ENCODE measurements around the gene IL4. TPM values are rescaled to one million over a fixed set of nuclear protein-coding genes. Genes with fewer than 3 reads are reported as not detected.

Gene IL4
- total RNA-seq, 4 donors from 2014 or later: not detected

GRCh38 chr5:132704875-132705274 is 31.1 kb downstream of the IL4 start:
- ATAC-seq (ENCODE audit: low FRiP score): no peak
- DNase-seq (ENCODE audit: low spot score): no peak
- TF ChIP-seq, protein P1, sequence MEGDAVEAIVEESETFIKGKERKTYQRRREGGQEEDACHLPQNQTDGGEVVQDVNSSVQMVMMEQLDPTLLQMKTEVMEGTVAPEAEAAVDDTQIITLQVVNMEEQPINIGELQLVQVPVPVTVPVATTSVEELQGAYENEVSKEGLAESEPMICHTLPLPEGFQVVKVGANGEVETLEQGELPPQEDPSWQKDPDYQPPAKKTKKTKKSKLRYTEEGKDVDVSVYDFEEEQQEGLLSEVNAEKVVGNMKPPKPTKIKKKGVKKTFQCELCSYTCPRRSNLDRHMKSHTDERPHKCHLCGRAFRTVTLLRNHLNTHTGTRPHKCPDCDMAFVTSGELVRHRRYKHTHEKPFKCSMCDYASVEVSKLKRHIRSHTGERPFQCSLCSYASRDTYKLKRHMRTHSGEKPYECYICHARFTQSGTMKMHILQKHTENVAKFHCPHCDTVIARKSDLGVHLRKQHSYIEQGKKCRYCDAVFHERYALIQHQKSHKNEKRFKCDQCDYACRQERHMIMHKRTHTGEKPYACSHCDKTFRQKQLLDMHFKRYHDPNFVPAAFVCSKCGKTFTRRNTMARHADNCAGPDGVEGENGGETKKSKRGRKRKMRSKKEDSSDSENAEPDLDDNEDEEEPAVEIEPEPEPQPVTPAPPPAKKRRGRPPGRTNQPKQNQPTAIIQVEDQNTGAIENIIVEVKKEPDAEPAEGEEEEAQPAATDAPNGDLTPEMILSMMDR (IDR thresholded peaks at IDR 0.05): no peak

DNA sequence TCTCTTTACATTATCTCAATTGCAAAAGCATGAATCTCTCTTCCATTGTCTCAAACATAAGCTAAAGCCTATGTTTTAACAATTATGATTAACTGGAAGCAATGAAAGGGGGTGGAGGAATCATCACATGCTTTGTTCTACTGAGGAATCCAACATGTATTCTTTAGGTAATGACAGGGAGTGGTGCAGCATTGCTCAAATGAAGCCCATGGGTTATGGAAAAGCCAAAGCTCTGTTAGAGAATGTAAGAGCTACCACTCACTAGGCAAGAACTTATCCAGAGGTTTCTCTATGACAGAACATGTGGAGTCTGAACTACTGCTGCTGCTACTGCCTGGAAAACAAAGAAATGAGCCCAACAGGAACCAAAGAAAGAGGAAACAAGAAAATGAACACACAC is 34.9 kb downstream of the IL4 start:
- no peak for DNase-seq (ENCODE audit: low spot score)
- TF ChIP-seq, protein P1 (IDR thresholded peaks at IDR 0.05): no peak
- ATAC-seq (ENCODE audit: low FRiP score): no peak

- TF ChIP-seq, protein P1 (IDR thresholded peaks at IDR 0.05): no peak
- DNase-seq (ENCODE audit: low spot score) (no peak), ATAC-seq (ENCODE audit: low FRiP score) (no peak)
Observed at GRCh38 chr5:132714456-132715307, 40.9 kb downstream of the IL4 start.

GRCh38 chr5:132718544-132719312 is 44.9 kb downstream of the IL4 start:
- DNase-seq (ENCODE audit: low spot score) (no peak), ATAC-seq (ENCODE audit: low FRiP score) (no peak)
- TF ChIP-seq, protein P1 (IDR thresholded peaks at IDR 0.05): no peak

GRCh38 chr5:132725745-132726144 is 52.0 kb downstream of the IL4 start:
- ATAC-seq (ENCODE audit: low FRiP score) (no peak), DNase-seq (ENCODE audit: low spot score) (no peak)
- TF ChIP-seq, protein P1 (IDR thresholded peaks at IDR 0.05): no peak

- ATAC-seq (ENCODE audit: low FRiP score) (no peak), DNase-seq (ENCODE audit: low spot score) (no peak)
- TF ChIP-seq, protein P1 (IDR thresholded peaks at IDR 0.05): no peak
Observed at GRCh38 chr5:132729896-132730295, 56.1 kb downstream of the IL4 start.

Other genes starting within 250 kb of the IL4 start
- 100 to 1,000 TPM in 3 of 4 donors, 10 to 100 TPM in 1; 23.5 to 172 (median 133) TPM for gene IRF1, start 183.2 kb upstream of the IL4 start, total RNA-seq
- not detected for gene IL5, start 130.5 kb upstream of the IL4 start, total RNA-seq
- 10 to 100 TPM; 23.4 to 37.4 (median 29.8) TPM for gene RAD50, start 117.0 kb upstream of the IL4 start, total RNA-seq
- 1 to 10 TPM in 1 of 4 donors, under 1 TPM in 1, not detected in 2; 0.24 to 1.1 TPM for gene IL13, start 15.8 kb upstream of the IL4 start, total RNA-seq
- 10 to 100 TPM in 1 of 4 donors, 1 to 10 TPM in 3; 4.4 to 10.4 (median 5.9) TPM for gene KIF3A, start 63.6 kb downstream of the IL4 start, total RNA-seq
- gene CCNI2, start 73.4 kb downstream of the IL4 start, total RNA-seq: under 1 TPM in 2 of 4 donors, not detected in 2; 0.12 to 0.19 TPM
- 10 to 100 TPM; 27.6 to 42.1 (median 29.7) TPM for gene SEPTIN8, start 103.2 kb downstream of the IL4 start, total RNA-seq
- gene SOWAHA, start 139.3 kb downstream of the IL4 start, total RNA-seq: under 1 TPM in 2 of 4 donors, not detected in 2; 0.13 to 0.28 TPM
- gene SHROOM1, start 156.7 kb downstream of the IL4 start, total RNA-seq: 10 to 100 TPM in 2 of 4 donors, 1 to 10 TPM in 2; 7.0 to 17.0 (median 9.1) TPM
- 1 to 10 TPM in 1 of 4 donors, under 1 TPM in 2, not detected in 1; 0.24 to 1.3 (median 0.31) TPM for gene GDF9, start 192.5 kb downstream of the IL4 start, total RNA-seq
- gene UQCRQ, start 192.7 kb downstream of the IL4 start, total RNA-seq: 100 to 1,000 TPM in 3 of 4 donors, 10 to 100 TPM in 1; 89.7 to 173 (median 115) TPM
- gene LEAP2, start 199.7 kb downstream of the IL4 start, total RNA-seq: 1 to 10 TPM in 3 of 4 donors, under 1 TPM in 1; 0.84 to 2.3 (median 1.4) TPM